Natural killer cell (primary cell): ENCODE results near the gene TANC1. TPM values are rescaled to one million over a fixed set of nuclear protein-coding genes. Genes with fewer than 3 reads are reported as not detected.

Source experiments
- ATAC-seq, 3 donors: fragments of 150-1000 bp in 2 of 3; fragments of 200-7000 bp in 1 of 3; cut with Tn5 transposase; 1 replicate in 1 of 3; 2 replicates in 2 of 3; pipeline ENCODE4 v1.10.0; 2021; ENCODE audit warnings: mild to moderate bottlenecking in 2 of 3, moderate library complexity in 2 of 3
- DNase-seq, 2 donors: peaks; one replicate each; pipeline versions ENCODE4 v3.0.0 to v3.0.0-alpha.2; 2013 to 2021; ENCODE audit warnings: mixed read lengths in 1 of 2
- H3K27ac ChIP-seq: one replicate; pipeline ENCODE4 v1.5.1; 2013; ENCODE audit warnings: mild to moderate bottlenecking, low read length
- H3K27me3 ChIP-seq: one replicate; pipeline ENCODE4 v1.6.1; 2013; ENCODE audit warnings: low read length; ENCODE audit not compliant: control insufficient read depth, insufficient read depth
- H3K36me3 ChIP-seq: one replicate; pipeline ENCODE4 v1.6.1; 2013; ENCODE audit warnings: low read length; ENCODE audit not compliant: control insufficient read depth, insufficient read depth
- H3K4me1 ChIP-seq: one replicate; pipeline ENCODE4 v1.6.1; 2013; ENCODE audit warnings: low read length; ENCODE audit not compliant: control insufficient read depth, insufficient read depth
- H3K4me3 ChIP-seq: one replicate; pipeline ENCODE4 v1.5.1; 2013; ENCODE audit warnings: low read length
- H3K9me3 ChIP-seq: one replicate; pipeline ENCODE4 v1.6.1; 2013; ENCODE audit warnings: low read length; ENCODE audit not compliant: control insufficient read depth, insufficient read depth
- H3K27ac Mint-ChIP-seq, 2 donors: one replicate each; pipeline ENCODE4 v1.8.0; 2022; ENCODE audit warnings: mild to moderate bottlenecking in 2 of 2, mixed read lengths in 2 of 2, moderate library complexity in 1 of 2
- H3K27me3 Mint-ChIP-seq, 2 donors: one replicate each; pipeline ENCODE4 v1.8.0; 2022; ENCODE audit warnings: low read depth in 2 of 2, mixed read lengths in 2 of 2
- H3K36me3 Mint-ChIP-seq: one replicate; pipeline ENCODE4 v1.8.0; 2022; ENCODE audit warnings: mixed read lengths
- H3K4me1 Mint-ChIP-seq, 2 donors: one replicate each; pipeline ENCODE4 v1.8.0; 2022; ENCODE audit warnings: mixed read lengths in 2 of 2
- H3K4me3 Mint-ChIP-seq: one replicate; pipeline ENCODE4 v1.8.0; 2022; ENCODE audit warnings: mild to moderate bottlenecking, moderate library complexity, mixed read lengths
- H3K9me3 Mint-ChIP-seq, 2 donors: one replicate each; pipeline ENCODE4 v1.8.0; 2022; ENCODE audit warnings: mixed read lengths in 2 of 2
- CTCF ChIP-seq: fragments of 200-600 bp; IDR thresholded peaks from one replicate; pipeline ENCODE4 v1.8.0; 2022; ENCODE audit warnings: antibody characterized with exemption
- WGBS: methylation state at CpG from one replicate; pipeline ENCODE4 v1.1.7; 2013; ENCODE audit warnings: missing lambda C conversion rate; ENCODE audit not compliant: insufficient coverage; 5-methylcytosine and 5-hydroxymethylcytosine counted together
- intact Hi-C: fragments of 100-400 bp; cut with micrococcal nuclease; formaldehyde crosslinking; loops from one replicate; pipeline ENCODE4 v1.14.2; 2022
- total RNA-seq, 4 donors: library from RNA; stranded (reverse); fragments of 120-200 nt in 1 of 4; gene quantifications; one replicate each; pipeline versions ENCODE4 v1.2.3 to v1.2.4, GENCODE V29; 2013 to 2022

Gene TANC1
- total RNA-seq, 3 donors from 2014 or later (not counting 1 experiment from before 2014, with no cell fraction given) = 0.82 to 4.2 (median 1.1) TPM

GRCh38 chr2:159145745-159146354 is 177.4 kb downstream of the TANC1 start:
- WGBS = 91% methylated on average over 2 of the region's 5 CpGs
- no peak for TF ChIP-seq CTCF
- ATAC-seq (no peak), DNase-seq (no peak)
- peak overlapping the region; percentile 26 for H3K27ac ChIP-seq
- H3K36me3 Mint-ChIP-seq = no peaks in the 10 kb centered on the region
- peaks cover 44% of the 10 kb centered on the region for H3K4me1 ChIP-seq
- intact Hi-C loops = loop anchor here (1.0 to 10.0 kb wide), 5 partner anchors 16 to 569 kb away; partner anchors contain the start of gene MARCHF7
- peaks cover 3 to 8% of the 10 kb centered on the region in 2 donors for H3K27me3 Mint-ChIP-seq
- H3K9me3 ChIP-seq = no peaks in the 10 kb centered on the region
- no peaks in the 10 kb centered on the region for H3K9me3 Mint-ChIP-seq
- peak overlapping the region; percentile 61 for H3K4me3 Mint-ChIP-seq
- H3K27me3 ChIP-seq = no peaks in the 10 kb centered on the region
- peak overlapping the region; percentile 83 to 89 for H3K27ac Mint-ChIP-seq
- peaks cover 46 to 54% of the 10 kb centered on the region in 2 donors for H3K4me1 Mint-ChIP-seq
- H3K4me3 ChIP-seq = no peak overlapping the region
- H3K36me3 ChIP-seq = no peaks in the 10 kb centered on the region

- Mint-ChIP-seq H3K4me3 (no peak overlapping the region), H3K4me1 (peaks cover 34 to 52% of the 10 kb centered on the region in 2 donors), H3K27ac (no peak overlapping the region), H3K36me3 (no peaks in the 10 kb centered on the region), H3K9me3 (no peaks in the 10 kb centered on the region), H3K27me3 (no peaks in the 10 kb centered on the region)
- Histone ChIP-seq H3K27me3 (no peaks in the 10 kb centered on the region), H3K27ac (no peak overlapping the region), H3K4me1 (peaks cover 44% of the 10 kb centered on the region), H3K36me3 (no peaks in the 10 kb centered on the region), H3K9me3 (no peaks in the 10 kb centered on the region), H3K4me3 (no peak overlapping the region)
- ATAC-seq (no peak), DNase-seq (no peak)
- WGBS = 49% methylated on average over 11 of the region's 14 CpGs
- TF ChIP-seq CTCF = no peak
- intact Hi-C loops = loop anchor here (10.0 kb wide), 1 partner anchor 568 kb away; the partner anchor contains the start of gene MARCHF7
Measured at GRCh38 chr2:159146996-159147666, 178.7 kb downstream of the TANC1 start.

- 63% methylated on average over 3 of the region's 3 CpGs for WGBS
- H3K4me3 ChIP-seq = no peak overlapping the region
- intact Hi-C loops = loop anchor here (10.0 kb wide), 1 partner anchor 567 kb away; the partner anchor contains the start of gene MARCHF7
- no peak overlapping the region for H3K4me3 Mint-ChIP-seq
- no peaks in the 10 kb centered on the region for H3K27me3 ChIP-seq
- H3K9me3 ChIP-seq = no peaks in the 10 kb centered on the region
- H3K36me3 Mint-ChIP-seq = no peaks in the 10 kb centered on the region
- H3K27me3 Mint-ChIP-seq = no peaks in the 10 kb centered on the region
- DNase-seq (no peak), ATAC-seq (no peak)
- H3K4me1 ChIP-seq = peaks cover 47% of the 10 kb centered on the region
- H3K36me3 ChIP-seq = no peaks in the 10 kb centered on the region
- no peak for TF ChIP-seq CTCF
- H3K9me3 Mint-ChIP-seq = no peaks in the 10 kb centered on the region
- no peak overlapping the region for H3K27ac Mint-ChIP-seq
- H3K4me1 Mint-ChIP-seq = peaks cover 36 to 57% of the 10 kb centered on the region in 2 donors
- no peak overlapping the region for H3K27ac ChIP-seq
Measured at GRCh38 chr2:159147690-159148089, 179.2 kb downstream of the TANC1 start.
